Vagina (tissue), 2 donors: ENCODE data around the gene ADARB2. TPM values are rescaled to one million over a fixed set of nuclear protein-coding genes. Genes with fewer than 3 reads are reported as not detected.

Experiments
- DNase-seq, 2 donors: peaks; one replicate each; pipeline ENCODE4 v3.0.0-alpha.2; 2017; ENCODE audit errors: extremely low spot score in 2 of 2
- H3K27ac ChIP-seq: fragments of 200-600 bp; sonication (generic); one replicate; pipeline ENCODE4 v1.5.1; 2019
- H3K27me3 ChIP-seq: fragments of 200-600 bp; sonication (generic); one replicate; pipeline ENCODE4 v1.5.1; 2019
- H3K36me3 ChIP-seq, 2 donors: fragments of 200-600 bp; sonication (generic); one replicate each; pipeline ENCODE4 v1.5.1; 2017 to 2019
- H3K4me1 ChIP-seq: fragments of 200-600 bp; sonication (generic); one replicate; pipeline ENCODE4 v1.5.1; 2019
- H3K4me3 ChIP-seq, 2 donors: fragments of 200-600 bp; sonication (generic); 1 replicate in 1 of 2; 2 replicates in 1 of 2; pipeline ENCODE4 v1.5.1; 2016 to 2019
- H3K9me3 ChIP-seq: fragments of 200-600 bp; sonication (generic); one replicate; pipeline ENCODE4 v1.5.1; 2019
- CTCF ChIP-seq, 3 experiments: fragments of 450-650 bp in 2 of 3; fragments of 200-600 bp in 1 of 3; sonication (generic) in 1 of 3; IDR thresholded peaks; one replicate each; pipeline ENCODE4 v1.5.1; 2017 to 2019; ENCODE audit warnings: antibody characterized with exemption in 3 of 3, mild to moderate bottlenecking in 2 of 3, moderate library complexity in 2 of 3
- POLR2A ChIP-seq, 2 donors: fragments of 450-650 bp; IDR thresholded peaks; one replicate each; pipeline ENCODE4 v1.6.1; 2017; ENCODE audit warnings: antibody characterized with exemption in 2 of 2, mild to moderate bottlenecking in 2 of 2, moderate library complexity in 2 of 2
- POLR2AphosphoS5 ChIP-seq, 2 donors: sonication (generic); formaldehyde crosslinking; IDR thresholded peaks; one replicate each; pipeline ENCODE4 v1.9.0; 2017; ENCODE audit warnings: antibody characterized with exemption in 2 of 2, mild to moderate bottlenecking in 2 of 2, low read depth in 1 of 2; ENCODE audit not compliant: insufficient read depth in 1 of 2
- intact Hi-C: fragments of 100-400 bp; cut with DNase I; formaldehyde crosslinking; loops from one replicate; pipeline ENCODE4 v1.15.1; 2023
- total RNA-seq: library from RNA; depleted of rRNA; stranded (reverse); fragments of >200 nt; gene quantifications from one replicate; pipeline ENCODE4 v1.2.3, GENCODE V29; 2016

Gene ADARB2
- total RNA-seq, 1 donor from 2014 or later: 3.4 TPM

- Histone ChIP-seq H3K27me3 (no peaks in the 10 kb centered on the region), H3K27ac (no peak overlapping the region), H3K4me3 (no peak overlapping the region), H3K36me3 (no peaks in the 10 kb centered on the region), H3K4me1 (peaks cover 5% of the 10 kb centered on the region), H3K9me3 (no peaks in the 10 kb centered on the region)
- intact Hi-C loops: no loop called here
- DNase-seq: no peak
- TF ChIP-seq POLR2AphosphoS5 (IDR thresholded peaks at IDR 0.05; ENCODE audit: insufficient read depth in 1 of 2, low read depth in 1 of 2) (no peak), CTCF (IDR thresholded peaks at IDR 0.05) (no peak), POLR2A (IDR thresholded peaks at IDR 0.05) (no peak)
These were observed 268.5 kb downstream of the ADARB2 start for GRCh38 chr10:1468811-1469210.

GRCh38 chr10:1467334-1468076 is 269.8 kb downstream of the ADARB2 start:
- Histone ChIP-seq H3K36me3 (no peaks in the 10 kb centered on the region), H3K9me3 (no peaks in the 10 kb centered on the region), H3K27me3 (no peaks in the 10 kb centered on the region), H3K4me1 (peaks cover 5% of the 10 kb centered on the region), H3K4me3 (no peak overlapping the region), H3K27ac (no peak overlapping the region)
- DNase-seq: no peak
- TF ChIP-seq POLR2AphosphoS5 (IDR thresholded peaks at IDR 0.05; ENCODE audit: insufficient read depth in 1 of 2, low read depth in 1 of 2): no peak
- TF ChIP-seq CTCF (IDR thresholded peaks at IDR 0.05): no peak
- no peak for TF ChIP-seq POLR2A (IDR thresholded peaks at IDR 0.05)
- intact Hi-C loops: no loop called here

- no peaks in the 10 kb centered on the region for H3K36me3 ChIP-seq
- peaks cover 5% of the 10 kb centered on the region for H3K4me1 ChIP-seq
- TF ChIP-seq POLR2A (IDR thresholded peaks at IDR 0.05) (no peak), POLR2AphosphoS5 (IDR thresholded peaks at IDR 0.05; ENCODE audit: insufficient read depth in 1 of 2, low read depth in 1 of 2) (no peak), CTCF (IDR thresholded peaks at IDR 0.05) (no peak)
- peak overlapping the region; percentile 3 to 9 for H3K4me3 ChIP-seq
- H3K27me3 ChIP-seq: no peaks in the 10 kb centered on the region
- no peaks in the 10 kb centered on the region for H3K9me3 ChIP-seq
- H3K27ac ChIP-seq: no peak overlapping the region
- intact Hi-C loops: no loop called here
- DNase-seq: no peak
These were observed 271.1 kb downstream of the ADARB2 start for GRCh38 chr10:1465993-1466764.

- intact Hi-C loops: no loop called here
- Histone ChIP-seq H3K4me1 (peaks cover 5% of the 10 kb centered on the region), H3K27me3 (no peaks in the 10 kb centered on the region), H3K36me3 (no peaks in the 10 kb centered on the region), H3K9me3 (no peaks in the 10 kb centered on the region), H3K27ac (no peak overlapping the region), H3K4me3 (peak overlapping the region; percentile 3 to 9)
- DNase-seq: no peak
- no peak for TF ChIP-seq POLR2A (IDR thresholded peaks at IDR 0.05)
- no peak for TF ChIP-seq POLR2AphosphoS5 (IDR thresholded peaks at IDR 0.05; ENCODE audit: insufficient read depth in 1 of 2, low read depth in 1 of 2)
- no peak for TF ChIP-seq CTCF (IDR thresholded peaks at IDR 0.05)
These were observed 271.9 kb downstream of the ADARB2 start for GRCh38 chr10:1465418-1465911.
